ENCODE measurements around the gene NLRP9.

The NLRP9 gene

DNA sequence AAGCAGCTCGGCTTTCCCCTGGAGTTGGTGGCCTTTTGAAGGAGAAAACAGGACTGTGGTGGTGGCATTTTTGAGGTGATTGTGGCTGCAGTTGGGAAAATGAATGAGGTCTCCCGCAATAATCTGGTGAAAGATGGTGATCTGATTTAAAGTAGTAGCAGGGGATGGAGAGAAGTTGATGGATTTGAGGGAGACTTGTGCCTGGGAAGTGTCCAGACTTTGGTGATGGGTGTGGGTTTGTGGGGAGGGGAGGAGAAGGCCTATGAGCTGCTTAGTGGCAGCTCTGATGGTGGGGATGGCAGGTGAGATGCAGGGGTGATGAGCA is 67.2 kb downstream of the NLRP9 start:
- no peak for TF ChIP-seq CTCF (IDR thresholded peaks at IDR 0.05)
- DNase-seq, result no peak
- Histone ChIP-seq H3K36me3 (peaks cover 52 to 74% (median 56%) of the 10 kb centered on the region in 3 donors), H3K4me1 (peaks cover 0 to 20% (median 14%) of the 10 kb centered on the region in 4 donors), H3K27me3 (no peaks in the 10 kb centered on the region), H3K27ac (no peak overlapping the region), H3K4me3 (no peak overlapping the region), H3K9me3 (no peaks in the 10 kb centered on the region)
- intact Hi-C loops (cut with DNase I; ENCODE audit: low total_unique reads), result no loop called here

- H3K4me3 ChIP-seq, result no peak overlapping the region
- peak in 1 of 2 donors; percentile 68 for DNase-seq
- intact Hi-C loops (cut with DNase I; ENCODE audit: low total_unique reads), result no loop called here
Observed at GRCh38 chr19:55670280-55671053, 67.7 kb downstream of the NLRP9 start.

DNA sequence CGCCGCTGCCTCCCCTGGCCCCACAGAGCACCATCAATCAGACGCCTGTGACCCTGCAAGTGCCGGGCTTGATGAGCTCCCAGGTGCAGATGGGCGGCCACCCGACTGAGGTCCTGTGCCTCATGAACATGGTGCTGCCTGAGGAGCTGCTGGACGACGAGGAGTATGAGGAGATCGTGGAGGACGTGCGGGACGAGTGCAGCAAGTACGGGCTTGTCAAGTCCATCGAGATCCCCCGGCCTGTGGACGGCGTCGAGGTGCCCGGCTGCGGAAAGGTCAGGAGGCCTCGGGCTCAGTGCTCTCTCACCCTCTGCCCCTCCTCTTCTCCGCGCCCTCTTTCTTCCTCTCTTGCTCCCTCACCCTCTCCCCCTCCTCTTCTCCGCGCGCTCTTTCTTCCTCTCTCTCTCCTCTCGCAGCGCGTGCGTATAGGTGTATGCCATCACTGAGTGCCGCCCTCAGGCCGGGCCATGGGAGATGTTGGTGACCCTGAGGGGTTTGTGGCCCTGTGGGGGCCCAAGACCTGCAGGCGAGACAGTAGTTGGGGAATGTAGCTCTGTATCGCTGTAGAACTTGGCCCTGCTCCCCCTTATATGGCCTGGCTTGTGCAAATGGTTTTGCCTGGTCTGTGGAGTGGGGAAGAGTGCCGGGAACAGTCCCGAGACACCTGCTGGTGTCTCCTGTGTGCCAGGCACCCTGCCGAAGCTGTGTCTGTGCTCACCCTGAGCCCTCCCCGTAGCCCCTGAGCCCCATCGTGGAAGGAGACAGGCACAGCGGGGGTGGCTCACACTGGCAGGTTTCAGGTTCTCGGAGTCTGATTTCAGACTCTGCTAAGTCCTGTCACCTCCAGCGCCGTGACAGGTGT is 68.6 kb downstream of the NLRP9 start:
- peaks cover 61 to 87% (median 68%) of the 10 kb centered on the region in 3 donors for H3K36me3 ChIP-seq
- no peak overlapping the region for H3K27ac ChIP-seq
- no peaks in the 10 kb centered on the region for H3K9me3 ChIP-seq
- H3K4me3 ChIP-seq, result no peak overlapping the region
- H3K27me3 ChIP-seq, result no peaks in the 10 kb centered on the region
- intact Hi-C loops (cut with DNase I; ENCODE audit: low total_unique reads), result no loop called here
- peaks cover 0 to 15% (median 9%) of the 10 kb centered on the region in 4 donors for H3K4me1 ChIP-seq
- TF ChIP-seq CTCF (IDR thresholded peaks at IDR 0.05), result no peak
- DNase-seq, result no peak

More at GRCh38 chr19:55670280-55671053, 67.7 kb downstream of the NLRP9 start:
- Histone ChIP-seq H3K9me3 (no peaks in the 10 kb centered on the region), H3K27ac (no peak overlapping the region), H3K36me3 (peaks cover 57 to 79% (median 61%) of the 10 kb centered on the region in 3 donors), H3K27me3 (no peaks in the 10 kb centered on the region), H3K4me1 (peaks cover 0 to 16% (median 10%) of the 10 kb centered on the region in 4 donors)
- no peak for TF ChIP-seq CTCF (IDR thresholded peaks at IDR 0.05)

DNA sequence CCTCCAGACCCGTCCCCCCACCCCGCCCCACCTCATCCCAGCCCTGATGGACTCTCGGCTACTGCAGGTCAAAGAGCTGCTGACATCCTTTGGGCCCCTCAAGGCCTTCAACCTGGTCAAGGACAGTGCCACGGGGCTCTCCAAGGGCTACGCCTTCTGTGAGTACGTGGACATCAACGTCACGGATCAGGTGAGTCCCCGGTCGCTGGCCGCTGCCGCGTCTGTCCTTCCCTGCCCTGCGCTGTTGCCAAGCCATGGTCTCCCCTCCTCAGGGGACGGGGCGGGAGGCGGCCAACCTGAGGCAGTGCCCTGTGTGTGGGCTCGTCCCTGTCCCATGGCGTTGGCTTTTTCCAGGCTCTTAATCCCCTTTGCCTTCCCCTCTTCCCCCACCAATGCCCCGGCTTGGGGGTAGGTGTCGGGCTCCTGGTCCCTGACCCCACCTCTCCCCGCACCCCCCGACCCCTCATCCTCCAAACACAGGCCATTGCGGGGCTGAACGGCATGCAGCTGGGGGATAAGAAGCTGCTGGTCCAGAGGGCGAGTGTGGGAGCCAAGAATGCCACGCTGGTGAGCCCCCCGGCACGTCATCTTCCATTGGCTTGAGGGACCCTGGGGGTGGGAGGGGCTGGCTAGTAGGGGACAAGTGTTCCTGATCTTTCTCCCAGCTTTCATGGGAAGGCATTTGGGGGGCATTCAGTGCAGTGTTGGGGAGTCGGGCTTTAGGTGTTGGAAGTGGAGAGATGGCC is 69.4 kb downstream of the NLRP9 start:
- Histone ChIP-seq H3K36me3 (peaks cover 63 to 91% (median 76%) of the 10 kb centered on the region in 3 donors), H3K9me3 (no peaks in the 10 kb centered on the region), H3K4me3 (no peak overlapping the region), H3K27ac (no peak overlapping the region), H3K27me3 (no peaks in the 10 kb centered on the region), H3K4me1 (peaks cover 0 to 9% (median under 1%) of the 10 kb centered on the region in 4 donors)
- intact Hi-C loops (cut with DNase I; ENCODE audit: low total_unique reads), result no loop called here
- no peak for DNase-seq
- TF ChIP-seq CTCF (IDR thresholded peaks at IDR 0.05), result no peak

GRCh38 chr19:55667958-55668357 is 70.2 kb downstream of the NLRP9 start:
- no peak overlapping the region for H3K27ac ChIP-seq
- H3K36me3 ChIP-seq, result peaks cover 69 to 93% (median 84%) of the 10 kb centered on the region in 3 donors
- peaks cover 0 to 6% (median 0%) of the 10 kb centered on the region in 4 donors for H3K4me1 ChIP-seq
- intact Hi-C loops (cut with DNase I; ENCODE audit: low total_unique reads), result no loop called here
- no peak for DNase-seq
- no peaks in the 10 kb centered on the region for H3K27me3 ChIP-seq
- TF ChIP-seq CTCF (IDR thresholded peaks at IDR 0.05), result no peak
- no peaks in the 10 kb centered on the region for H3K9me3 ChIP-seq
- H3K4me3 ChIP-seq, result no peak overlapping the region

All from tibial artery (tissue), 4 donors.